GM21786 (cell line): ENCODE results near the gene GRIK5.
"Not testable (repeated sequence)": the region's sequence is repeated elsewhere in the genome, so short reads cannot be mapped to it uniquely, and the experiment has no call there.

Experiments
- ATAC-seq: cut with Tn5 transposase; IDR thresholded peaks from one replicate; pipeline ENCODE4 v1.9.1; 2021; ENCODE audit not compliant: unreplicated experiment

The GRIK5 gene

GRCh38 chr19:42018503-42019193, 51.4 kb downstream of the GRIK5 start:
- no peak for ATAC-seq

- no peak for ATAC-seq
Measured at GRCh38 chr19:42017040-42017439, 53.0 kb downstream of the GRIK5 start.

GRCh38 chr19:42012747-42013146, 57.3 kb downstream of the GRIK5 start:
- ATAC-seq = not testable (repeated sequence)

- no peak for ATAC-seq
Measured at GRCh38 chr19:42010245-42011126, 59.5 kb downstream of the GRIK5 start.

- no peak for ATAC-seq
Measured at GRCh38 chr19:42006569-42006968, 63.4 kb downstream of the GRIK5 start.

GRCh38 chr19:42005504-42005903, 64.5 kb downstream of the GRIK5 start:
- no peak for ATAC-seq

- no peak for ATAC-seq
Measured at GRCh38 chr19:42003506-42004294, 66.3 kb downstream of the GRIK5 start.

GRCh38 chr19:41999878-42000208, 70.2 kb downstream of the GRIK5 start:
- ATAC-seq = no peak

GRCh38 chr19:41999071-41999877, 70.7 kb downstream of the GRIK5 start:
- no peak for ATAC-seq

GRCh38 chr19:41998246-41999020, 71.6 kb downstream of the GRIK5 start:
- ATAC-seq = no peak

- ATAC-seq = no peak
Measured at GRCh38 chr19:41997851-41998229, 72.2 kb downstream of the GRIK5 start.

- no peak for ATAC-seq
Measured at GRCh38 chr19:41997121-41997850, 72.7 kb downstream of the GRIK5 start.

- ATAC-seq = no peak
Measured at GRCh38 chr19:41995959-41996797, 73.8 kb downstream of the GRIK5 start.

- no peak for ATAC-seq
Measured at GRCh38 chr19:41994994-41995958, 74.7 kb downstream of the GRIK5 start.

GRCh38 chr19:41994521-41994971, 75.5 kb downstream of the GRIK5 start:
- no peak for ATAC-seq

- ATAC-seq = no peak
Measured at GRCh38 chr19:41993612-41994483, 76.2 kb downstream of the GRIK5 start, which contains the start of gene ATP1A3. Gene ATP1A3 (minus strand): TSS chr19:41994230. CDS start chr19:41994076, 154 bp downstream.
